Breast epithelium (tissue), 4 donors: ENCODE data around the gene ZNF580. TPM values are rescaled to one million over a fixed set of nuclear protein-coding genes. Genes with fewer than 3 reads are reported as not detected.

ENCODE experiments used
- DNase-seq, 2 donors: peaks; one replicate each; pipeline ENCODE4 v3.0.0-alpha.2; 2019; ENCODE audit warnings: low spot score in 2 of 2
- H3K27ac ChIP-seq, 2 donors: fragments of 200-600 bp; sonication (generic) in 1 of 2; one replicate each; pipeline ENCODE4 v1.5.1; 2016 to 2019; ENCODE audit warnings: mild to moderate bottlenecking in 1 of 2
- H3K27me3 ChIP-seq, 2 donors: fragments of 200-600 bp; sonication (generic) in 1 of 2; one replicate each; pipeline versions ENCODE4 v1.5.1 to v1.6.0; 2017 to 2019; ENCODE audit warnings: control low read depth in 1 of 2, mild to moderate bottlenecking in 1 of 2
- H3K36me3 ChIP-seq: fragments of 200-600 bp; one replicate; pipeline ENCODE4 v1.5.1; 2019
- H3K4me1 ChIP-seq, 2 donors: fragments of 200-600 bp; sonication (generic); one replicate each; pipeline ENCODE4 v1.5.1; 2016 to 2019; ENCODE audit warnings: control low read depth in 1 of 2
- H3K4me3 ChIP-seq, 3 donors: fragments of 200-600 bp; sonication (generic); 1 replicate in 2 of 3; 2 replicates in 1 of 3; pipeline ENCODE4 v1.5.1; 2016 to 2019; ENCODE audit warnings: mild to moderate bottlenecking in 3 of 3, moderate library complexity in 2 of 3
- H3K9me3 ChIP-seq, 2 donors: fragments of 200-600 bp; sonication (generic) in 1 of 2; one replicate each; pipeline ENCODE4 v1.5.1; 2016 to 2019; ENCODE audit warnings: control low read depth in 1 of 2
- POLR2A ChIP-seq: fragments of 450-650 bp; IDR thresholded peaks from one replicate; pipeline ENCODE4 v1.6.1; 2016; ENCODE audit warnings: antibody characterized with exemption, mild to moderate bottlenecking, moderate library complexity
- POLR2AphosphoS5 ChIP-seq, 3 donors: sonication (generic); formaldehyde crosslinking; IDR thresholded peaks; one replicate each; pipeline ENCODE4 v1.6.1; 2017; ENCODE audit warnings: antibody characterized with exemption in 3 of 3
- intact Hi-C: fragments of 100-400 bp; cut with DNase I; formaldehyde crosslinking; loops from one replicate; pipeline ENCODE4 v1.15.1; 2023; ENCODE audit warnings: low total_unique reads
- total RNA-seq, 3 donors: library from RNA; depleted of rRNA; stranded (reverse); fragments of >200 nt; gene quantifications; one replicate each; pipeline ENCODE4 v1.1.0, GENCODE V29; 2016
- TF ChIP-seq, protein P1 (sequence below), 3 donors: fragments of 450-650 bp; IDR thresholded peaks; one replicate each; pipeline ENCODE4 v1.5.1; 2016 to 2017; ENCODE audit warnings: antibody characterized with exemption in 3 of 3, mild to moderate bottlenecking in 3 of 3, moderate library complexity in 3 of 3

ZNF580 gene
- total RNA-seq, 3 donors from 2014 or later: 21.0 to 24.3 (median 22.4) TPM

DNA sequence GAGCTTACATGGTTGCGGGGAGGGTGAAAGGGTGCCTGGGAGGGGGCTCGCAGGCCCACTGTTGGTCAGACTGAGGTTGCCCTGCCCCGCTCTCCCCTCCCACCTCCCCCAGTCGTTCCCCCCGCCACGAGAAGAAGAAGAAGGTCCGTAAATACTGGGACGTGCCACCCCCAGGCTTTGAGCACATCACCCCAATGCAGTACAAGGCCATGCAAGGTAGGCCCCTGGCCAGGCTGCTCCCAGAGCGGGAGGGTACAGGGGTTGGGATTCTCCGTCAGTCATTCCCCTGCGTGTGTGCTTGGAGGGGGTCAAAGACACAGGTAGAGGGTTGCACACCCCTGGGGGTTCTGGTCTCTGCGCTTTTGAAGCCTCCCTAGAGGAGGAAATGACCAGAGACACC lies 19.6 kb downstream of the ZNF580 start:
- Histone ChIP-seq H3K36me3 (peaks cover 20% of the 10 kb centered on the region), H3K4me1 (peaks cover 19 to 37% of the 10 kb centered on the region in 2 donors), H3K4me3 (no peak overlapping the region), H3K9me3 (no peaks in the 10 kb centered on the region), H3K27ac (no peak overlapping the region), H3K27me3 (no peaks in the 10 kb centered on the region)
- no peak for TF ChIP-seq POLR2AphosphoS5 (IDR thresholded peaks at IDR 0.05)
- no peak for TF ChIP-seq POLR2A
- TF ChIP-seq, protein P1, sequence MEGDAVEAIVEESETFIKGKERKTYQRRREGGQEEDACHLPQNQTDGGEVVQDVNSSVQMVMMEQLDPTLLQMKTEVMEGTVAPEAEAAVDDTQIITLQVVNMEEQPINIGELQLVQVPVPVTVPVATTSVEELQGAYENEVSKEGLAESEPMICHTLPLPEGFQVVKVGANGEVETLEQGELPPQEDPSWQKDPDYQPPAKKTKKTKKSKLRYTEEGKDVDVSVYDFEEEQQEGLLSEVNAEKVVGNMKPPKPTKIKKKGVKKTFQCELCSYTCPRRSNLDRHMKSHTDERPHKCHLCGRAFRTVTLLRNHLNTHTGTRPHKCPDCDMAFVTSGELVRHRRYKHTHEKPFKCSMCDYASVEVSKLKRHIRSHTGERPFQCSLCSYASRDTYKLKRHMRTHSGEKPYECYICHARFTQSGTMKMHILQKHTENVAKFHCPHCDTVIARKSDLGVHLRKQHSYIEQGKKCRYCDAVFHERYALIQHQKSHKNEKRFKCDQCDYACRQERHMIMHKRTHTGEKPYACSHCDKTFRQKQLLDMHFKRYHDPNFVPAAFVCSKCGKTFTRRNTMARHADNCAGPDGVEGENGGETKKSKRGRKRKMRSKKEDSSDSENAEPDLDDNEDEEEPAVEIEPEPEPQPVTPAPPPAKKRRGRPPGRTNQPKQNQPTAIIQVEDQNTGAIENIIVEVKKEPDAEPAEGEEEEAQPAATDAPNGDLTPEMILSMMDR (IDR thresholded peaks at IDR 0.05): no peak
- DNase-seq: no peak
- intact Hi-C loops: no loop called here

DNA sequence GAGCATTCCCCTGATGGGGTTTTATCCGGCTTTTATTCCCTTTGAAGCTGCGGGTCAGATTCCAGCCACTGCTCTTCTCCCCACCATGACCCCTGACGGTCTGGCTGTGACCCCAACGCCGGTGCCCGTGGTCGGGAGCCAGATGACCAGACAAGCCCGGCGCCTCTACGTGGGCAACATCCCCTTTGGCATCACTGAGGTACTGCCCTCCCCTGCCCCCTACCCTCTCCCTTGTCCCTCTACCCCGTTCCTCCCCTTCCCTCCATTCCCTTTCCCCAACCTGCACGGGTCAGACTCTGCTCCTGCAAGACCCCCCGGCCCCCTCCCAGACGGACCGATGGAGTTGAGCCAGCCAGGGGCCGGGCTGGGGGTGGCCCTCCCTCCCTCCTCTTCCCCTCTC lies 20.2 kb downstream of the ZNF580 start:
- H3K4me3 ChIP-seq: no peak overlapping the region
- no peaks in the 10 kb centered on the region for H3K9me3 ChIP-seq
- peaks cover 23% of the 10 kb centered on the region for H3K36me3 ChIP-seq
- TF ChIP-seq POLR2AphosphoS5 (IDR thresholded peaks at IDR 0.05) (no peak), POLR2A (no peak)
- TF ChIP-seq, protein P1 (IDR thresholded peaks at IDR 0.05): no peak
- H3K27ac ChIP-seq: no peak overlapping the region
- H3K27me3 ChIP-seq: no peaks in the 10 kb centered on the region
- DNase-seq: no peak
- intact Hi-C loops: no loop called here
- peaks cover 19 to 34% of the 10 kb centered on the region in 2 donors for H3K4me1 ChIP-seq

DNA sequence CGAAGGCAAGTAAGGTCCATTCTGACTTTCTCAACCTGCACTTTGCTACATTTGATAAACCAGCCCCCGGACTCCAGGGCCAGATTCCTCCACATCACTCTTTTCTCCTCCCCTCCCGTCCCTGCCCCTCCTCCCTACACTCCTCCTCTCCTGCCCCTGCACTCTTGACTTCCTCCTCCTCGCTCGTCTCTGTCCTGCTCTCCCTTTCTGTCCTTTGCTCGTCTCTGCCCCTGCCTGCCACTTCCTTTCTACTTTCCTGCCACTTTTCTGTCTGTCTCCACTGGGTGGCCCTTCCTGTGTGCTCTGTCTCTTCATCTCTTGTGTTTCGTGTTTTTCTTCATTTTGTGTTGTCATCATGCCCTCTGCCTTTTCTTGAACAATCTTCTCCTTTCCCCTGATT lies 21.0 kb downstream of the ZNF580 start:
- peaks cover 31% of the 10 kb centered on the region for H3K36me3 ChIP-seq
- no peaks in the 10 kb centered on the region for H3K27me3 ChIP-seq
- DNase-seq: no peak
- H3K9me3 ChIP-seq: no peaks in the 10 kb centered on the region
- no peak overlapping the region for H3K4me3 ChIP-seq
- H3K4me1 ChIP-seq: peaks cover 14 to 26% of the 10 kb centered on the region in 2 donors
- no peak overlapping the region for H3K27ac ChIP-seq
- intact Hi-C loops: no loop called here
- TF ChIP-seq, protein P1 (IDR thresholded peaks at IDR 0.05): no peak
- no peak for TF ChIP-seq POLR2A
- TF ChIP-seq POLR2AphosphoS5 (IDR thresholded peaks at IDR 0.05): no peak

DNA sequence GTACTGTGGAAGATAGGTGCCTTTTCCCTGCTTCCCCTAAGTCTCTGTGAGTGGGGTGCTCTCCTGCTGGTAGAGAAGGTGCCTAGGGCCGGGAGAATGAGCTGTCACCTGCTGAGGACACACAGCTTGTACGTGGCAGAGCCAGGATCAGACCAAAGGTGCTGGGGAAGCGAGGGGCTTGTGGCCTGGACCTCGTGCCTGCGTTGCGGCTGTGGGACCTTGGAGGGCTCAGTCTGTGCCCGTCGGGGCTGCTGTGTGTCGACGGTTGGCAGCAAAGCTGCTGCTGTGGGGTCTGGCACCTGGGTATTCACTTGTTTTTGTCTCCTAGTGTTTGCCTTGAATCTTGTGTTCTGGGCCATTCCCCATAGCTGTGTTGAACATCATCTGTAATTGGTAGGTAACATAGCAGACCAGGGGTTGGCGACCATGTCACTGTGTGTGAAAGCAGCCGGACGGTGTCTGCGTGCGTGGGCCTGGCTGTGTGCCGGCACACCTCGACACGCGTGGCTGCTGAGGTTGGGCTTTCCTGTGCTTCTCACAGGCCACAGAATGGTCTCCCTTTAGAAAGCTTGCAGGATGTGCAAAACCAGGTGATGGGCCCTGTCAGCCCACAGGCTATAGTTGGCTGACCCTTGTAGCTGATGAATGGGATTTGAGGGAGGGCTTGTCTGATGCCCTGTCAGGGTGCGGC lies 23.2 kb downstream of the ZNF580 start:
- TF ChIP-seq, protein P1 (IDR thresholded peaks at IDR 0.05): no peak
- Histone ChIP-seq H3K36me3 (peaks cover 35% of the 10 kb centered on the region), H3K27me3 (no peaks in the 10 kb centered on the region), H3K4me3 (no peak overlapping the region), H3K9me3 (no peaks in the 10 kb centered on the region), H3K27ac (no peak overlapping the region), H3K4me1 (peaks cover 3 to 4% of the 10 kb centered on the region in 2 donors)
- intact Hi-C loops: no loop called here
- no peak for DNase-seq

DNA sequence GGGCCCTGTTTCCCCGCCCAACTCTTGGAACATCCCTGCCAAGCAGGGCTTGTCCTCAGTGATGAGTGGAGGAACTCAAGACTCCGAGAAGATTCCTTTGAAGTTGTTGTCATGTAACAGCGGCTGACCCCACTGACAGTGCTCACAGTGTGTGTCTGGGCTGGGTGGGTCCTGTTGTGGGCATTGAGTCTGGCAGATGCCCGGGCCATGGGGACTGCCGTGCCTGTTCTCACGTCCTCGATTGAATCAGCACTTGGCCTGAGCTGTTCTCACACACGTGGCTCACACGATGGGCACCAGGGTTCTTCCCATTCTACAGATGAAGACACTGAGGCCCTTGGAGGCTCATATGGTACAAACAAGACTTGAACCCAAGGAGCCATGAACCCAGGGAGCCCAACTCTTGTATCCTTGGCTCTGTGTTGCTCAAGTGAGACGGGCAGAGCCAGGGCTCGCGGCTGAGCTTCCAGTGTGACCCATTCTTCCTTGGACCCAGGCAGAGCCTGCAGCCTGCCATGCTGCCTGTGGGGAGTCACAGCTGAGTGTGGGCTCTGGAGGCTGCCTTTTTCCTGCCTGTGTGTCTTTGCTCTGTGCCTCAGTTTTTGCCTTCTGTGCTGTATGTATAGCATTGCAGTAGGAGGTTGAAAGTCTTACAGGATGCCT lies 25.7 kb downstream of the ZNF580 start:
- H3K27me3 ChIP-seq: no peaks in the 10 kb centered on the region
- H3K36me3 ChIP-seq: peaks cover 40% of the 10 kb centered on the region
- no peak for DNase-seq
- TF ChIP-seq POLR2A: no peak
- TF ChIP-seq POLR2AphosphoS5 (IDR thresholded peaks at IDR 0.05): no peak
- TF ChIP-seq, protein P1 (IDR thresholded peaks at IDR 0.05): no peak
- H3K4me1 ChIP-seq: no peaks in the 10 kb centered on the region
- H3K4me3 ChIP-seq: no peak overlapping the region
- no peak overlapping the region for H3K27ac ChIP-seq
- intact Hi-C loops: no loop called here
- no peaks in the 10 kb centered on the region for H3K9me3 ChIP-seq
